Stomach (tissue), 9 donors: ENCODE measurements around the gene KIF6. TPM values are rescaled to one million over a fixed set of nuclear protein-coding genes. Genes with fewer than 3 reads are reported as not detected.

ENCODE experiments used
- DNase-seq, 2 donors: peaks; one replicate each; pipeline versions ENCODE4 v3.0.0 to v3.0.0-alpha.2; 2013 to 2019
- H3K27ac ChIP-seq, 5 donors: fragments of 200-600 bp in 4 of 5; sonication (generic) in 4 of 5; one replicate each; pipeline ENCODE4 v1.5.1; 2013 to 2019; ENCODE audit warnings: mild to moderate bottlenecking in 1 of 5, moderate library complexity in 1 of 5
- H3K27me3 ChIP-seq, 3 donors: fragments of 200-600 bp; sonication (generic); one replicate each; pipeline ENCODE4 v1.5.1; 2017 to 2019; ENCODE audit warnings: mixed run types in 1 of 3
- H3K36me3 ChIP-seq, 4 donors: fragments of 200-600 bp; sonication (generic); 1 replicate in 3 of 4; 2 replicates in 1 of 4; pipeline ENCODE4 v1.5.1; 2016 to 2019
- H3K4me1 ChIP-seq, 4 donors: fragments of 200-600 bp; sonication (generic); one replicate each; pipeline ENCODE4 v1.5.1; 2016 to 2019
- H3K4me3 ChIP-seq, 4 donors: fragments of 200-600 bp; sonication (generic) in 3 of 4; one replicate each; pipeline ENCODE4 v1.5.1; 2016 to 2019; ENCODE audit warnings: mild to moderate bottlenecking in 1 of 4
- H3K9me3 ChIP-seq, 4 donors: fragments of 200-600 bp; sonication (generic); one replicate each; pipeline ENCODE4 v1.5.1; 2016 to 2019
- EP300 ChIP-seq: sonication (generic); formaldehyde crosslinking; IDR thresholded peaks from one replicate; pipeline ENCODE4 v1.6.1; 2017; ENCODE audit warnings: antibody characterized with exemption
- POLR2A ChIP-seq, 4 donors: fragments of 450-650 bp; IDR thresholded peaks; one replicate each; pipeline ENCODE4 v1.6.1; 2016; ENCODE audit warnings: antibody characterized with exemption in 4 of 4, control low read depth in 2 of 4, mild to moderate bottlenecking in 1 of 4, moderate library complexity in 1 of 4
- POLR2AphosphoS5 ChIP-seq, 3 donors: sonication (generic); formaldehyde crosslinking; IDR thresholded peaks; one replicate each; pipeline ENCODE4 v1.6.1; 2016; ENCODE audit warnings: antibody characterized with exemption in 3 of 3
- WGBS, 5 donors: extraction: QIAGEN DNeasy Blood & Tissue Kit in 3 of 5; methylation state at CpG; one replicate each; pipeline versions ENCODE4 v1.1.5 to v1.1.7; 2013 to 2018; 5-methylcytosine and 5-hydroxymethylcytosine counted together
- intact Hi-C: fragments of 100-400 bp; cut with DNase I; formaldehyde crosslinking; loops from one replicate; pipeline ENCODE4 v1.15.1; 2023; ENCODE audit warnings: low total_unique reads
- polyA plus RNA-seq, 3 donors: library from polyadenylated mRNA; stranded (reverse); fragments of 200-250 nt; gene quantifications; one replicate each; pipeline ENCODE4 v1.2.3, GENCODE V29; 2013
- total RNA-seq, 5 donors: library from RNA; depleted of rRNA; stranded (reverse); fragments of >200 nt; gene quantifications; one replicate each; pipeline versions ENCODE4 v1.1.0 to v1.2.3, GENCODE V29; 2014 to 2016
- TF ChIP-seq, protein P1 (sequence below), 7 experiments: fragments of 450-650 bp in 4 of 7; fragments of 200-600 bp in 3 of 7; sonication (generic) in 3 of 7; IDR thresholded peaks; one replicate each; pipeline ENCODE4 v1.5.1; 2016 to 2019; ENCODE audit warnings: antibody characterized with exemption in 7 of 7, control low read depth in 2 of 7, mild to moderate bottlenecking in 1 of 7
- donor health status: healthy with polysubstance abuse.
- donor health status: Bipolar disorder and iron deficiency.
- donor health status: healthy.

KIF6 gene
- total and polyA plus RNA-seq, 8 donors, result 0.25 to 9.8 (median 0.37) TPM; not detected in 3

GRCh38 chr6:39599341-39599740 lies 125.9 kb downstream of the KIF6 start:
- Histone ChIP-seq H3K4me1 (peaks cover 0 to 5% (median 0%) of the 10 kb centered on the region in 4 donors), H3K36me3 (no peaks in the 10 kb centered on the region), H3K27me3 (no peaks in the 10 kb centered on the region), H3K9me3 (no peaks in the 10 kb centered on the region), H3K27ac (no peak overlapping the region), H3K4me3 (no peak overlapping the region)
- no peak for DNase-seq
- intact Hi-C loops, result no loop called here
- TF ChIP-seq POLR2AphosphoS5 (IDR thresholded peaks at IDR 0.05), result no peak
- TF ChIP-seq, protein P1, sequence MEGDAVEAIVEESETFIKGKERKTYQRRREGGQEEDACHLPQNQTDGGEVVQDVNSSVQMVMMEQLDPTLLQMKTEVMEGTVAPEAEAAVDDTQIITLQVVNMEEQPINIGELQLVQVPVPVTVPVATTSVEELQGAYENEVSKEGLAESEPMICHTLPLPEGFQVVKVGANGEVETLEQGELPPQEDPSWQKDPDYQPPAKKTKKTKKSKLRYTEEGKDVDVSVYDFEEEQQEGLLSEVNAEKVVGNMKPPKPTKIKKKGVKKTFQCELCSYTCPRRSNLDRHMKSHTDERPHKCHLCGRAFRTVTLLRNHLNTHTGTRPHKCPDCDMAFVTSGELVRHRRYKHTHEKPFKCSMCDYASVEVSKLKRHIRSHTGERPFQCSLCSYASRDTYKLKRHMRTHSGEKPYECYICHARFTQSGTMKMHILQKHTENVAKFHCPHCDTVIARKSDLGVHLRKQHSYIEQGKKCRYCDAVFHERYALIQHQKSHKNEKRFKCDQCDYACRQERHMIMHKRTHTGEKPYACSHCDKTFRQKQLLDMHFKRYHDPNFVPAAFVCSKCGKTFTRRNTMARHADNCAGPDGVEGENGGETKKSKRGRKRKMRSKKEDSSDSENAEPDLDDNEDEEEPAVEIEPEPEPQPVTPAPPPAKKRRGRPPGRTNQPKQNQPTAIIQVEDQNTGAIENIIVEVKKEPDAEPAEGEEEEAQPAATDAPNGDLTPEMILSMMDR (IDR thresholded peaks at IDR 0.05), result no peak
- no peak for TF ChIP-seq POLR2A (IDR thresholded peaks at IDR 0.05)
- TF ChIP-seq EP300, result no peak
- 81 to 91% (median 89%) methylated on average over 2 of the region's 2 CpGs for WGBS, 5 donors

DNA sequence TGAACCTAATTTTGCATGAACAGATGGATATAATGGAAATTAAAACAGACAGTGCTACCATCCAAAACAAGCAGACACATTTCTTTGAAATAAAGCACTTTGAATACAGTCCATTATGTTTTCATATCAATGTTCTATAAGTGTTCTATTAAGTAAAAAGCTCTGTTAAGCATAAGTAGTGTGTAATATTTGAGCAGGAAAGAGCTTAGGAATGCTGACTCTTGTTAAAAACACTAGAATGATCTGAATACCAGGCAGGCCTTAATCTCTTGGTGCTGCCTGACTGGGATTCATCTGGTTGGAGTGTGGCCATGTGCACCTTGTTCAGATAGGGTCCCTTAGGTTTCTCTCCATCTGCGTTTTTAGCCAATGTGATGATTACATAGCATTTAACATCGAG lies 130.9 kb downstream of the KIF6 start:
- Histone ChIP-seq H3K27ac (no peak overlapping the region), H3K4me3 (no peak overlapping the region), H3K4me1 (no peaks in the 10 kb centered on the region), H3K36me3 (no peaks in the 10 kb centered on the region), H3K9me3 (no peaks in the 10 kb centered on the region), H3K27me3 (no peaks in the 10 kb centered on the region)
- intact Hi-C loops, result no loop called here
- no peak for DNase-seq
- WGBS, 5 donors, result 72 to 91% (median 82%) methylated on average over 2 of the region's 2 CpGs
- TF ChIP-seq, protein P1 (IDR thresholded peaks at IDR 0.05), result no peak

- no peak for DNase-seq
- no peaks in the 10 kb centered on the region for H3K4me1 ChIP-seq
- no peaks in the 10 kb centered on the region for H3K9me3 ChIP-seq
- WGBS, 5 donors, result 73 to 92% (median 83%) methylated on average over 2 of the region's 2 CpGs
- no peaks in the 10 kb centered on the region for H3K36me3 ChIP-seq
- H3K4me3 ChIP-seq, result no peak overlapping the region
- H3K27me3 ChIP-seq, result no peaks in the 10 kb centered on the region
- intact Hi-C loops, result no loop called here
- no peak overlapping the region for H3K27ac ChIP-seq
- TF ChIP-seq POLR2A (IDR thresholded peaks at IDR 0.05) (no peak), EP300 (no peak)
Observed at GRCh38 chr6:39593646-39594045, 131.6 kb downstream of the KIF6 start.

DNA sequence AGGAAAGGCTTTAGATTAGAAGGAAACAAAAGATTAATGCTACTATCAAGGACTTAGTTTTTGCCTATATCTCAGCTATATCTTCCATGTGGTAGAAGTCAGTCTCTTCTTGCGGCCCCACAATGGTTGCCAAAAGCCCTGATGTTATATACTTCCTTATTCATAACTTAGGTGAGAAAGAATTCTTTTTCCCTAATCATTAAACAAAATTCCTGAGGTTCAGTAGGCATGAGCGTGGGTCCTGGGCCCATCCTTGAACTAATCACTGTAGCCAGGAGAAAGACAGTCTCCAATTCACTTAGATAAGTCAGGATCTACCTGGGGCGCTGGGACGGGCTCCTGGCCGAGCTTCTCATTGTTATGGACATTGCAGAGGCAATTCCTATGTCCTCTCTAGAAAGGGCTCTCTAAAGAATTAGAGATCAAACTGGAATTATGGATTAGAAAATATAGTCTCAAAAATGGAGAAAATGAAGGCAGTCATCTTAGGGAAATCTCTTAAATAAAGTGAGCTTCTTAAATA lies 134.3 kb downstream of the KIF6 start:
- DNase-seq, result no peak
- Histone ChIP-seq H3K4me1 (no peaks in the 10 kb centered on the region), H3K36me3 (no peaks in the 10 kb centered on the region), H3K27me3 (no peaks in the 10 kb centered on the region), H3K9me3 (no peaks in the 10 kb centered on the region), H3K4me3 (no peak overlapping the region), H3K27ac (no peak overlapping the region)
- intact Hi-C loops, result no loop called here
- TF ChIP-seq EP300 (no peak), POLR2AphosphoS5 (IDR thresholded peaks at IDR 0.05) (no peak), POLR2A (IDR thresholded peaks at IDR 0.05) (no peak)
- TF ChIP-seq, protein P1 (IDR thresholded peaks at IDR 0.05), result no peak
- WGBS, 5 donors, result 86 to 90% (median 87%) methylated on average over 5 of the region's 5 CpGs

GRCh38 chr6:39587080-39587479 lies 138.1 kb downstream of the KIF6 start:
- Histone ChIP-seq H3K4me3 (no peak overlapping the region), H3K27me3 (no peaks in the 10 kb centered on the region), H3K9me3 (no peaks in the 10 kb centered on the region), H3K27ac (no peak overlapping the region), H3K36me3 (no peaks in the 10 kb centered on the region), H3K4me1 (no peaks in the 10 kb centered on the region)
- 73 to 84% (median 81%) methylated on average over 4 of the region's 4 CpGs for WGBS, 5 donors
- TF ChIP-seq POLR2A (IDR thresholded peaks at IDR 0.05) (no peak), POLR2AphosphoS5 (IDR thresholded peaks at IDR 0.05) (no peak), EP300 (no peak)
- TF ChIP-seq, protein P1 (IDR thresholded peaks at IDR 0.05), result no peak
- intact Hi-C loops, result no loop called here
- no peak for DNase-seq
